Measurements from ENCODE around the gene ARL11.
"Not testable (repeated sequence)": the region's sequence is repeated elsewhere in the genome, so short reads cannot be mapped to it uniquely, and the experiment has no call there.

The ARL11 gene

DNA sequence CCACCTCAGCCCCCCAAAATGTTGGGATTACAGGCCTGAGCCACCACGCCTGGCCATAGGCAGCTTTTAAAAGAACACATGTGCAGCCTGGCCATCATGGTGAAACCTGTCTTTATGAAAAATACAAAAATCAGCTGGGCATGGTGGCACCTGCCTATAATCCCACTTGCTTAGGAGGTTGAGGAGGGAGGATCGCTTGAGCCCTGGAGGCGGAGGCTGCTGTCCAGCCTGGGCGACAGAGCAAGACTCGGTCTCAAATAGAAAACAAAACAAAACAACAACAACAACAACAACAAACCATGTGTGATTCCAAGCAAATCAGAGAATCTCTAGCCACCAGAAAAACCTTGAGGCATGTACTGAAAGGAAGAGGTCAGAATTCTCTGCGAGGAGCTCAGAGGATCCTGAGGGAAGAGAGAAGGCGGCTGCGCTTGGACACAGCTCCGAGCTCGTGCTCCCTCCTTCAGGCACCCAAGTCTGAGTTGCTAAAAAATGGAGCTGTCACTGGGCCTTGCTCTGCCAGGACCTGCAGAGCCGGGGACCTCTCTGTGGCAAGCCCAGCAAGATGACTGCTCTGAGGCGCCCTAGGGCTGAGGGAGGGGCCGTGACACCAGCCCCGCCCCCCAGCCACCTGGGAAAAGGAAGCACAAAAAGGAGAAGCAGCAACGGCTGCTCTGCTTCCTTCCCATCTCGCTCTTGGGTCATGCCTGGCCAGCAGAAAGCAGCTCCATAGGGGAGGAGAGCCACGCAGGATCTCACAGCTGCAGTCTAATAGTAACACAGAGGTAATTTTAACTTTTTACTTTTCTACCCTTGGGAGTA lies at the start of gene ARL11:
Gene ARL11 (plus strand): TSS at position 677 of the 822 bp plus-strand sequence. CDS start 1,941 bp downstream, outside the sequence.
- peak; percentile 32 to 44 for DNase-seq (ENCODE audit: low read depth in 2 of 2)

DNA sequence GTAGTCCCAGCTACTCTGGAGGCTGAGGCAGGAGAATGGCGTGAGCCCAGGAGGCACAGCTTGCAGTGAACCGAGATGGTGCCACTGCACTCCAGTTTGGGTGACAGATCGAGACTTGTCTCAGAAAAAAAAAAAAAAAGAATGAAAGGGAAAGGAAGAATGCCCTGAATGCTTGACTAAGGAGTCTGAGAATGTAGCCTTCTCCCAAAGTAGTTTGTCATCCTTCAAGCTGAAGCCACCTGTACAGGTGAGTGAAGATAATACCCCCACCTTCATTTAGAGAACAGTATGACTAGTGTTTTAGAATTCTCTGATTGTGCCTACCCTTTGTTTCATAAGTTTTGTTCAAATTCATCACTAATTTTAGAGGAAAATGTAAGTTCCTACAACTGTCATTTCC lies 48.8 kb upstream of the ARL11 start:
- DNase-seq (ENCODE audit: low read depth in 2 of 2), result no peak

DNA sequence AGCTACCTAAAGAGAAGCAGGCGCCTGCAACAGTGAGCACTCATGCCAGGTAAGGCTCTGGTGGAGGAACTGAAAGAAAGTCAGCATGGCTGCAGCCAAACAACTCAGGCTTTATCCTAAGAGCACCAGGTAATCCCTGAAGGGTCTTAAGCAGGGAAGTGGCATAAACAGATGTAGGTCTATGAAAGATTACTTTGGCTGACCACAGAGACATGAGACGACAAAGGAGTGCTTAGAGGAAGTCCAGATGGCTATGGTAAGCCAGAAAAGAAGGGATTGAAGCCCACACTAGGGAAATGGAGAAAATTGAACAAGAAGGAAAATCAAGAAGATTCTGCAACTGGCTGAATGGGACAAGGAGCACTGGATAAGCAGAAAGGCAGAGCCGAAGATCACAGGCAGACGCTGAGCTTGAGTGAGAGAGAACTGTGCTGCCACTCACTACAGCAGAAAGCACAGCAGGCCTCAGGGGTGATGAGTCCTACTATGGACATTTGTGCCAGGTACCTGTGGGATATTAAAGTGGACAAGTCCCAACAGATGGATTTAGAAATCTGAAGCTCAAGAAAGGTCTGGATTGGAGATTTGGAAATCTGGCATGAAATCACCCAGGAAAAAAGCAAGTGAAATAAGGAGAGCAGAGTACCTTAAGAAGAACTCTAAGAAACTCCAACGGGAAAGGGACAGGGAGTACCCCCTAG lies 47.2 kb upstream of the ARL11 start:
- no peak for DNase-seq (ENCODE audit: low read depth in 2 of 2)

DNA sequence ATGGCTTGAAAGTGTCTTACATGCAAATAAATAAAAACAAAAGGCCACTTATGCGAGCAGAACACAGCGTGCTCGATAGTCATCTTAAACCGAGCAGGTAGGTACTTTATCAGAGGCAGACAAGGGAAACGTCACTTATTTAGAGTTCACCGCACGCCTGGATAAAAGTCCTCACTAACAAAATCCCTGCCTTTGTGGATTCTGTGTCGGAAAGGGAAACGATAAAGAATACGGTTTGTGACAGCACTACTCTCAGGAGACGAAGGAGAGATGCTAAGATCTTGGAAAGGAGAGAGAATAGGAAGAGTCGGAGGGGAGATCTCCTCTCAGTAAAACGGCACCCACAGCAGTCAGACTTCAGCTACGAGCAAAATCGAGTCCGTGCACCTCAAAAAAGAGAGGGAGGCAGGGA lies 43.5 kb upstream of the ARL11 start:
- no peak for DNase-seq (ENCODE audit: low read depth in 2 of 2)

DNA sequence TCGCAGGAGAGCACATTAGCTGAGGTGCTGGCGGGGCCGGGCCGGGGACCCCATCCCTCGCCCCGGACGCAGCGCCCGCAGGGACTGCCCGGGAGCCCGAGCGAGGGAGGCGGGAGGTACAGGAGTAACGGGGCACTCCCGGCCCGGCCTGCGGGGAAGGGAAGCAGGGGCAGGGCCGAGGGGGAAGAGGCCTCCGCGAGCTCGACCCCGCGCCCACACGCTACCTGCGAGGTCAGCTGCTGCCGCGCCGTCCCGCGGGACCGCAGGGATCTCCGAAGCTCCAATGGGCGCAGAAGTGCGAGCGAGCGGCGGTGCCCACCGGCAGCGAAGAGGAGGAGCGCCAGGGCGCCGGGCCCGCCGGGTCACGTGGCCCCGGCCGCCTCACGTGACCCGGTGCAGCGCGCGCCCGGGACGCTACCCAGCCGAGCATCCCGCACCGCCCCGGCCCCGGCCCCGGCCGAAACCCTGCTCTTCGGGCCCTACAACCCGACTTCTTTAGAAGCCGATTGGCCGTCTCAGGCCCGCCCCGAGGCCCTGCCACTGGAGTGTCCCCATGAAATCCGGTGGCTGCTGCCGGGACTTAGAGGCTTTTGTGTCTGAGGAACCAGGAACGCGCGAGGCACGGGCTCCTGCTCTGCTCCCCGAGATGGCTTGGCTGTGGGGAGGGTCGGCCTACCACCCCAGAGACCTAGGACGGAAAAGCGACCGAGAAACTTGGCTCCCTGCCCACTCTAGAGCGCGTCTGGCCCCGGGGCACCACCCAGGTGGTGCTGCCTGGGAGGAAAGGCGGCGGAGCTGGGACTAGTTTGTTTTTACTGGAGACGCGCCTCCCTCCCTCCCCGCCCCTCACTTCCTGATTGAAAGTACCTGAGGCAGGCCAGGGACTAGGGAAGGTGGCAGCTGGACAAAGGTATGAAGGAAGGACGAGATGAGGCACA lies 42.8 kb upstream of the ARL11 start, which contains the start of gene RCBTB1:
Gene RCBTB1 (minus strand): TSS at position 339 of the 938 bp plus-strand sequence. CDS start 18,279 bp downstream, outside the sequence.
- DNase-seq (ENCODE audit: low read depth in 2 of 2), result peak; percentile 59 to 63

DNA sequence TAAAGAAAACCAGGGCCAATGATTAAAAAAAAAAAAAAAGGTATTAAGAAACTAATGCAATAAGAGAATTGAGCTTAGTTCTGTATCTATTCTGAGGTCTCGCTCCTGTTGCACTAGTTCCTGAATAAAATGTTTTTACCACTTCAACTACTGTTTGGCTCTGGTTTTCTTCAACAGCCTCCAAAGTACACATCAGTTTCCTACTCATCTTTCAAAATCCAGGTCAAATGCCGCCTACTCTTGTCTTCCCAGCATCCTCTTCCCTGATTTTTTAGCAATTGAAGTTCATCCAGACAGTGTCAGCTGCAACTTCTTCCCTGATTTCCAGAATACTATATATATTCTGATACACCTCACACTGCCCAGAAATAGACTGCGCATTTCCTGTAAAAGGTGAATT lies 41.6 kb upstream of the ARL11 start:
- DNase-seq (ENCODE audit: low read depth in 2 of 2), result no peak

DNA sequence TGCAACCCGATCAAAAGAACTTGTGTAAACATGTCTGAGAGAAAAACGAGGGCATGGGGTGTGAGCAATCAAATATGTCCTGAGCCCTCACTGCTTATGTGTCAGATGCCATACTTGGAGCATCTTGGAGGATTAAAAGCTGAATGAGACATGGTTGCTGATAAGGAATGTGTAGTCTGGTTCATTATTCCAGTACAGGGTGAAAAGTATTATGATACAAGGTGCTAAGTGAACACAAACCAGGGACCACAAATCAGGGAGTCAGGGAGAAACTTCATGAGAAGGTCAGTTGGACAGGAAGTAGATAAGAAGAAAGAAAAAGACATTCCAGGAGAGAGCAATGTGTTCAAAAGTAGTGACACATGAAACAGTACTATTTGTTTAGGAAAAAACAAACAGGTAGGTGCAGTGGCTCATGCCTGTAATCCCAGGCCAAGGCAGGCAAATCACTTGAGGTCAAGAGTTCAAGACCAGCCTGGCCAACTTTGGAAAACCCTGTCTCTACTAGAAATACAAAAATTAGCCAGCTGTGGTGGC lies 40.9 kb upstream of the ARL11 start:
- DNase-seq (ENCODE audit: low read depth in 2 of 2), result no peak

DNA sequence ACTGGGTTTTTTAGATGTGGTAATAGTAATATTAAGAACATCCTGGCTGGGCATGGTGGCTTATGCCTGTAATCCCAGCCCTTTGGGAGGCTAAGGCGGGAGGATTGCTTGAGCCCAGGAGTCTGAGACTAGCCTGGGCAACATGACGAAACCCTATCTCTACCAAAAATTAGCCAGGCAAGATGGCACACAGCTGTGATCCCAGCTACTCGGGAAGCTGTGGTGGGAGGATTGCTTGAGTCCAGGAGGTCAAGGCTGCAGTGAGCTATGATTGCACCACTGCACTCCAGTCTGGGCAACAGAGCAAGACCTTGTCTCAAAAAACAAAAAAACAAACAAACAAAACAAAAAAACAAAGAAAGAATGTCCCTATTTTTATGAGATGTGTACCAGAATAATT lies 37.6 kb upstream of the ARL11 start:
- DNase-seq (ENCODE audit: low read depth in 2 of 2), result not testable (repeated sequence)

DNA sequence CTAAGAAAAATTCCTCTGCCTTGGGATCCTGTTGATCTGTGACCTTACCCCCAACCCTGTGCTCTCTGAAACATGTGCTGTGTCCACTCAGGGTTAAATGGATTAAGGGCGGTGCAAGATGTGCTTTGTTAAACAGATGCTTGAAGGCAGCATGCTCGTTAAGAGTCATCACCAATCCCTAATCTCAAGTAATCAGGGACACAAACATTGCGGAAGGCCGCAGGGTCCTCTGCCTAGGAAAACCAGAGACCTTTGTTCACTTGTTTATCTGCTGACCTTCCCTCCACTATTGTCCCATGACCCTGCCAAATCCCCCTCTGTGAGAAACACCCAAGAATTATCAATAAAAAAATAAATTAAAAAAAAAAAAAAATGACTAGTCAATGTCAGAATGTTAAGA lies 34.4 kb upstream of the ARL11 start:
- not testable (repeated sequence) for DNase-seq (ENCODE audit: low read depth in 2 of 2)

DNA sequence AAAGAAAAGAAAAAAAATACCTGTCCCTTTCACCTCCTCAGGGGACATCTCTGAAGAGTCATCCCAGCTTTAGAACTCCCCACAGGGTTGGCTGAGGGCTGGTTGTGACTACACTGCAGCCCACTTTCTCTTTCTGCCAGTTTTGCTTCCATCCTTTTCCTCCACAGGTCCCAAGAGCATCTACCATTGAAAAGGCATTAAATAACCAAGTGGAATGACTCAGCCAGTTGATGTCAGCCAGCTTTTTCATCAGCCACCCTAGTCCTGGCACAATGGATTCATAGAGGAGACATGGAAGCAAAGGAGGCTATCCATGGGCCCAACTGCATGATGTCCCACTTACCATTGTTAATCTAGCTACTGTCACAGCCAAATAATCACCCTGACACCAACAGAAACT lies 33.7 kb upstream of the ARL11 start:
- no peak for DNase-seq (ENCODE audit: low read depth in 2 of 2)

DNA sequence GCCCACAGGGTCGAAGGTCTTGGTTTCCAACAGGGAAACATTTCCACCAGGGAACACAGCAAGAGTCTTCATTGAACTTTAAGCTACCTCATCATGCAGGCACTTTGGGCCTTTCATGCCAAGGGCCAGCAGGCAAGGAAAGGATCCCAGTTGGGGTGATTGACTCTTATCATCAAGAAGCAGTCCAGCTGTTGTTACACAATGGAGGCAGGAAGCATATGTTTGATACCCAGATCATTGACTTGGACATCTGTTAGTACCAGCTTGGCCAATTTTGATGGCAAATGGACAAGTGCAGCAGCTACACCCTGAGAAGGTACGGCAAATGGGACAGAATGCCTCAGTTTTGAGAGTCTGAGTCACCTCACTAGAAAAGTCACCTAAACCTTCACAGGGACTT lies 32.1 kb upstream of the ARL11 start:
- DNase-seq (ENCODE audit: low read depth in 2 of 2), result no peak

DNA sequence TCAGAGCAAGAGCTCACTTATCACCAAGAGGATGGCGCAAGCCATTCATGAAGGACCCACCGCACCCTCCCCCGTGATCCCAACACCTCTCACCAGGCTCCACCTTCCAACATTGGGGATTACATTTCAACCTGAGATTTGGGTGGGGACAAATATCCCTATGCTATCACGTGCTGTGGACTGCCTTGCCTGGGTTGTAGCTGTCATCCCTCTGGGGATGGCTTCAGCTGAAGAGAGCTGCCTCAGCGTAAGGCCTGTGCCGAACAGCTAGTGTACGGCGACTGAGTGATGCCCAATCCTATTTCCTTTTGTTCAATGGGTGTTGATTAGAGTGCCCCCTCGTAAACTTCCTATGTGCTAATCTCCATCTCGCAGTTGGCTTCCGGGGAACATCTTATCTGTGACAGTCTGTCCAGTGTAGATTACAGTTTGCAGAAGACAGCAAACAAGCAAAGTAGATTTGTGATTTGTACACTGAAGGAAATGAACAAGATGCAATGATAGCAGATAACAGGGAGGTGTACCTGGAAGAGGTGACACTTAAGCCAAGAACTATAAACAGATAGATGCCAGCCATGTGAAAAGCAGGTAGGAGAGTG lies 31.2 kb upstream of the ARL11 start:
- no peak for DNase-seq (ENCODE audit: low read depth in 2 of 2)

DNA sequence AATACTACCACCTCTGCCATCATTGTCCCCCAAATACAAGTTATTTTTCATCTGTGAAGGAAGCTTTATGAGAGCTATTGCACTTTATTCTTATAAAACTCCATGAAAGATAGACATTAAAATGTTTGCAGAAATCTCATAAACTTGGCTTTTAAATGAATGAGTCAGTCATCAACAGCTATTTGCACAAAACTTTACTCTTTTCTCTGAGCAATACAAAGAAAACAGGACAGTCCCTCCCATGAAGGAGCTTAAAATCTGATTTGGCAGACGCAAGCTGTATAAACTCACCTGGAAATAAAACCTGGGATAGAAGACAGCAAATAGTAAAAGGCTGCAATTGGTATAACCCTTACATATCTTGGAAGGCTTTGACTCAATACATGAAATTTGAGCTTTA lies 26.3 kb upstream of the ARL11 start:
- no peak for DNase-seq (ENCODE audit: low read depth in 2 of 2)

DNA sequence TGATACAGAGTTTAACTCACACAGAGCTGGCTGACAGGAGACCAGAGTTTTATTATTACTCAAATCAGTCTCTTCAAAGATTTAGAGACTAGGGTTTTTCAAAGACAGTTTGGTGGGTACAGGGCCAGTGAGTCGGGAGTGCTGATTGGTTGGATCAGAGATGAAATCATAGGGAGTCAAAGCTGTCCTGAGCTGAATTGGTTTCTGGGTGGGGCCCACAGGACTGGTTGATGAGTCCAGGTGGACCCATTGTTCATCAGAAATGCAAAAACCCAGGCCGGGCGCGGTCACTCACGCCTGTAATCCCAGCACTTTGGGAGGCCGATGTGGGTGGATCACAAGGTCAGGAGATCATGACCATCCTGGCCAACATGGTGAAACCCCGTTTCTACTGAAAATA lies 25.7 kb upstream of the ARL11 start:
- not testable (repeated sequence) for DNase-seq (ENCODE audit: low read depth in 2 of 2)

DNA sequence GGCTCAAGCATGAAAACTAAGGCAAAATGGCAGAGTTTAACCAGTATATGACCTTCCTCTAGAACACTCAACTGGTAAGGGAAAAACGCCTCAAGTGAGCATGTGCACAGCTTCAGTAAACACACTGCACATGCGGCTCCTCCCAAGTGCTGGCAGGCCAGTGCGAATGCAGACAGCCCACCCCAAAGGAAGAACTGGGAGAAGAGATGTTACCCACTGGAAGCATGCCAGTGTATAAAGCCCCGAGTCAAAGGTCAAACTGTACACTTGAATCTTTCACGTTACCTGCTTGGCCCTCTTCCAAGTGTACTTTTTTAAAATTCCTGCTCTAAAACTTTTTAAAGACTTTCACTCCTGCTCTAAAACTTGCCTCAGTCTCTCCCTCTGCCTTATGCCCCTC lies 23.7 kb upstream of the ARL11 start:
- DNase-seq (ENCODE audit: low read depth in 2 of 2), result no peak

DNA sequence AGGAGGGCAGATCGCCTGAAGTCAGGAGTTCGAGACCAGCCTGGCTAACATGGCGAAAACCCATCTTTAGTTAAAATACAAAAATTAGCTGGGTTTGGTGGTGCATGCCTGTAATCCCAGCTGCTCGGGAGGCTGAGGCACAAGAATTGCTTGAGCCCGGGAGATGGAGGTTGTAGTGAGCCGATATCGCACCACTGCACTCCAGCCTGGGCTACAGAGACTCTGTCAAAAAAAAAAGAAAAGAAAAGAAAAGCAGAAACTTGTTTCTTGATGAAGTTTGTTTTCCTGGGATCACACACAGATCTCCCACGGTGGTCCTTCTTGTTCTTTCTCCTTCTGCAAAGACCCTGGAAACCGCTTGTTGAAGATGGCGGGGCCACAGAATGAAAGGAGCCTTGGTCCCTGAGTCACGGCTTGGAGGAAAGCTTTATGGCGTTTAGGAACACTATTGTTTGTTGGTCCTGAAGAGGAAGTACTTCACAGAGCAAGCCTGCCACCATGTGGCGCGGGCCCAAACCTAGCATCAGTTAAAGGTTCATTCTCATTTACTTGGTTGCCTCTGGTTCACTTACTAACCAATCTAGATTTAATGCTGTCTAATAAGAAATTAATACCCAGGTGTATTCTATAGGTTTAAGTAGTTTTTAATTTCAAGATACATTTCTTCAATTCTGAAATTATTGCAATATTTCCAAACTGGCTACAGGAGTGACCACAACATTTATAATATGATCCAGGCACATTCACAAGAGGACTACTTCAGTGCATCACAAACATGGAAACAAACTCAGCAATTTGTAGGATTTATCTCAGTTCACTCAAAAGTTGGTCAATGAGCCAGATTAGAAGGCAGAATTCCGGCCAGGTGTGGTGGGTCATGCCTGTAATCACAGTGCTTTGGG lies 21.3 kb upstream of the ARL11 start:
- peak; percentile 57 to 61 for DNase-seq (ENCODE audit: low read depth in 2 of 2)

DNA sequence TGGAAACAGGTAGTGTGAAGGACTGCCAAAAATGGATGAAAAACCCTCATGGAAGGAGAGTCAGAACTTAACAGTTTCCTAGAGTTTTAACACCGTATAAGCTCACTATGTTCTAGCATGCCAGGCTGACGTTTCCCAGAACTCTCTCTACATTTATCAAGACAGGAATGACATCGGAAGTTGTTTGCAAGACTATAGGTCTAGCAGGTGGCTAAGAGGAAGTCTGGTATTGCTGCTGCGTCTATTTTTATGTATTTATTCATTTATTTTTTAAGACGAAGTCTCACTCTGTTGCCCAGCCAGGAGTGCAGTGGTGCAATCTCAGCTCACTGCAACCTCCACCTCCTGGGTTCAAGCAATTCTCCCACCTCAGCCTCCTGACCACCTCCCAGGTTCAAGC lies 20.5 kb upstream of the ARL11 start:
- DNase-seq (ENCODE audit: low read depth in 2 of 2), result no peak

DNA sequence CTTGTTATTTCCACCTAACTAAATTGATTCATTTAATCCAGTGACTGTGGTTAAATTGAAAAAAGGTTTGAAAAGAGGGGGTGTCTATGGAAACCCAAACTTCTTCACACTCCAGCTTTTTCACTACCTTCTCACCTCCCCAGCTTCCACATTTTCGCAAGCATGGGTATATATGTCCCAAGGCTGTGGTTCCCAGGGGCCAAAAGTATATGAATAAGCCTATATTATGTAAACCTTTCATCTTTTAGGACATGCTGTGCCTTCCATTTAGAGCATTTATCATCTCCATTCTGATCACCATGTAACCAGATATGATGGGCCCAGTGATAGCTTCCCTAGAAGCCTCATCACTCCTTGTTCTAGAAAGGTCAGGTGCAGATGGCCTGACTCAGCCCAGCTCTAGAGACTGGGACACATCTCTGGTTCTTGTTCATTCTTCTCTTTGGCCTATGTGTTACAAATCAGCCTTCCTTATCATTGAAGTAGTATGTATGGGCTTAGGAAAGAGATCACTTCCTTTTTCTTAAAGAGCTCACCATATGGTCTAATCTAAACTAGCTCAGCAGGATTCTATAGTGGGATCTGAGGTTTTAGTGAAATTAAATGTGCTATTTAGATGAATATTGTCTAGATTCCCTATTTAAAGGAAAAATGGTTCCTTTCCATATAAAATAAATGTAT lies 19.5 kb upstream of the ARL11 start:
- no peak for DNase-seq (ENCODE audit: low read depth in 2 of 2)

DNA sequence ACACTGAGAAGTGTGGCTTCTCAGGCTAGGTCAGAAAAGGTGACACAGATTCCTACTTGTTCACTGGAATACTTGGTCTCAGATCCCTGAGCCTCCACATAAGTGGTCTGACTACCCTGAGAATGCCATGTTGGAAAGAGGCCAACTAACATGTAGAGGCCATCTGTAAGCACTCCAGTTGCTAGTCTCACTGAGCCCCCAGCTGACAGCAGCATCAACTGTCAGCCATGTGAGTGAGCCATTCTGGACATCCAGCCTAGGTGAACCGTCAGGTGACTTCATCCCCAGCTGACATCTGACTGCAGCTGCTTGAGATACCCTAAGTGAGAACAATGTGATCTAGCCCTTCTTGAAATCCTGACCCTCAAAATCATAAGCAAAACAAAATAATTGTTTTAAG lies 18.1 kb upstream of the ARL11 start:
- DNase-seq (ENCODE audit: low read depth in 2 of 2), result no peak

DNA sequence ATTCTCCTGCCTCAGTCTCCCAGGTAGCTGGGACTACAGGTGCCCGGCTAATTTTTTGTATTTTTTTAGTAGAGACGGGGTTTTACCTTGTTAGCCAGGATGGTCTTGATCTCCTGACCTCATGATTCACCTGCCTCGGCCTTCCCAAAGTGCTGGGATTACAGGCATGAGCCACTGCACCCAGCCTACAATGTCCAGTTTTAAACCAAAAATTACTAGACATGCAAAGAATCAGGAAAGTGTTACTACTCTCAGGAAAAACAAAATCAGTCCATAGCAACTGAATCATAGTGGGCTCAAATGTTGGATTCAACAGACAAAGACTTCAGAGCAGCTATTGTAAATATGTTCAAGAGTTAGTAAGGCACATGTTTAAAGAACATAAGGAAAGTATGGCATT lies 16.3 kb upstream of the ARL11 start:
- DNase-seq (ENCODE audit: low read depth in 2 of 2), result not testable (repeated sequence)

Data from stimulated activated CD8-positive, alpha-beta memory T cell treated with anti-CD3 and anti-CD28 coated beads, Interleukin-15, amount 100 ng/mL, for 48 hours (primary cell).